GM18508 (cell line): ENCODE results near the gene RPS16.
"Not testable (repeated sequence)": the region's sequence is repeated elsewhere in the genome, so short reads cannot be mapped to it uniquely, and the experiment has no call there.

Experiments used
- ATAC-seq: cut with Tn5 transposase; IDR thresholded peaks from one replicate; pipeline ENCODE4 v1.9.1; 2021; ENCODE audit warnings: moderate number of reproducible peaks; ENCODE audit not compliant: insufficient read depth, unreplicated experiment

The RPS16 gene

DNA sequence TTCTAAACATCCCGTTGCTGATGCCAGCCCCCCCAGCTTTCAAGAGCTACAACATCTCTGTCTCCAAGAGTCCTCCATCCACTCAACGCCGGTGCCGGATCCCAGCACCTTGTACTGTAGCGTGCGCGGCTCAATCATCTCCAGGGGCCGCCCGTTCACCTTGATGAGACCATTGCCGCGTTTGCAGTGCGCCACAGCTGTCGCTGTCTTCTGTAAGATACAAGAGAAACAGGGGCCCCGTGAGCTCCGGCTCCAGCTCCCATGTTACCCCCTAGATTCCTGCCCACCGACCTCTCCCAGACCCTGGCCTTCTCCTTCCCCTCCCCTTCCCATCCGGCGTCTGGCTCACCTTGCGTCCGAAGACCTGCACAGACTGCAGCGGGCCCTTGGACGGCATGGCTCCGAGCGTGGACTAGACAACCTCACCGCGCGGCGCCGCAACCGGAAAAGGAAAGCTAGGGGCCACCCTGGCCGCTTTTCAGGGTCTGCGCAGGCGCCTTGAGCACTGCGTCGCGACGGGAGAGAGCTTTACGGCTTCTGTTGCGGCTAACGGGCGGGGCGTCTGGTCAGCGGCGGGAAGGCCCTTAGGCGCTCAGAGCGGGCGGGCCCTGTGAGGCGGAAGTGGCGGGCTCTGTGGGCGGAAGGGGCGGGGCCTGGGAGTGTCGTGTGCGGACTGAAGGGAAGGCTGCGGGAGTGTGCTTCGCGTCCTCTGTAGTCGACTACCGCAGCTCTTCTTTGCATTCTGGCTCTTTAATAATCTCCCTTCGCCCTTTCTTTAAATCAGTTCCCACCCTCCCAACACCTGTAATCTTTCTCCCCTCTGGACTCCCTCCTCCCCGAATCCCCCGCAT, at the start of gene RPS16:
TSS of gene RPS16 (minus strand) at position 451 of the 851 bp plus-strand sequence. CDS start at position 397, 54 bp downstream.
- ATAC-seq, result peak; percentile 40

DNA sequence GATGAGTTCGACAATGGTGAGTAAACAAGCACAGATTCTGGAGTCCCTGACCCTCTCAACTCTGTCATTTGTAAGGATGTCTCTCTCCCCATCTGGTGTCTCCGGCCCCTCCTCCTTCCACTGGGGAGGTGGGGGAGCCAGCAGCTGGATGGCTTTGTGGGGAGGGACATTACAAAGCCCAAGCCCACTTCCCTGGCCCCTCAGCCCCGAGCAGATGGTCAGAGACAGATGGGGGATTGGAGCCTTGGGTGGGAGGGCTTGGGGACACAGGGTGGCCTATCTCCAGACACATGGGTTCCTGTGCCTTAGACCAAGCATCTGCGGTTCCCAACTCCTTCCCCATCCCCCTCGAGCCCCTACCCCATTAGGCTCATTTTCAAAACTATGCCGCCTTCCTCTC, 47.4 kb upstream of the RPS16 start:
- no peak for ATAC-seq

DNA sequence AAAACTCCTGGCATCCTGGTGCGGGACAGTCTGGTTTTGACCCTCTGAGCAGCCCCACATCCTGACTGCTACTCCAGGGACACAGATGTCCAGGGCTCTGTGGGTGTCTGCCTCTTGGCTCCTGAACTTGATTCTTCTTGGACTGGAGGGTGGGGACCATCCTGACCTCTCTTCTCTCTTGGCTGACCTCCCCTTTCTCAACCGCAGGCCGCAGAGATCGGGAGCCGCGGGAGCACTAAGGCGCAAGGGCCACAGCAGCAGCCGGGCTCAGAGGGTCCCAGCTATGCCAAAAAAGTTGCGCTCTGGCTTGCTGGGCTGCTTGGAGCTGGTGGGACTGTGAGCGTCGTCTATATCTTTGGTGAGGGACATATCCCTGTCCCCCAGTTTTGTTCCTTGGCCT, 45.9 kb upstream of the RPS16 start:
- no peak for ATAC-seq

DNA sequence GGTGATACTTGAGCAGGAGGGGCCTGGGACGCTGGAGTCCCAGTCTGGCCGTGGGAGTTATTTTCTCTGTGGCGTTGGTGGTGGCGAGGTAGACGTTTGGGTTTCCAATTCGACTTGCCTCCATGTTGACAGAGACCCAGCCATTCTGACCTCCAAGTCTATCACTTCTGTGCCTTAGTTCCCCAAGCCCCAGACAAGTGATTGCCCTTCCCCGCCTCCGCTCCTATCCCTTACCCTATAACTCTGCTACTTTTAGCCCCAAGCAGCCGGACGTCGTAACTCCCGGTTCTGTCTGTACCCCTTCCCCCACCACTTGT, 45.4 kb upstream of the RPS16 start:
- ATAC-seq, result no peak

DNA sequence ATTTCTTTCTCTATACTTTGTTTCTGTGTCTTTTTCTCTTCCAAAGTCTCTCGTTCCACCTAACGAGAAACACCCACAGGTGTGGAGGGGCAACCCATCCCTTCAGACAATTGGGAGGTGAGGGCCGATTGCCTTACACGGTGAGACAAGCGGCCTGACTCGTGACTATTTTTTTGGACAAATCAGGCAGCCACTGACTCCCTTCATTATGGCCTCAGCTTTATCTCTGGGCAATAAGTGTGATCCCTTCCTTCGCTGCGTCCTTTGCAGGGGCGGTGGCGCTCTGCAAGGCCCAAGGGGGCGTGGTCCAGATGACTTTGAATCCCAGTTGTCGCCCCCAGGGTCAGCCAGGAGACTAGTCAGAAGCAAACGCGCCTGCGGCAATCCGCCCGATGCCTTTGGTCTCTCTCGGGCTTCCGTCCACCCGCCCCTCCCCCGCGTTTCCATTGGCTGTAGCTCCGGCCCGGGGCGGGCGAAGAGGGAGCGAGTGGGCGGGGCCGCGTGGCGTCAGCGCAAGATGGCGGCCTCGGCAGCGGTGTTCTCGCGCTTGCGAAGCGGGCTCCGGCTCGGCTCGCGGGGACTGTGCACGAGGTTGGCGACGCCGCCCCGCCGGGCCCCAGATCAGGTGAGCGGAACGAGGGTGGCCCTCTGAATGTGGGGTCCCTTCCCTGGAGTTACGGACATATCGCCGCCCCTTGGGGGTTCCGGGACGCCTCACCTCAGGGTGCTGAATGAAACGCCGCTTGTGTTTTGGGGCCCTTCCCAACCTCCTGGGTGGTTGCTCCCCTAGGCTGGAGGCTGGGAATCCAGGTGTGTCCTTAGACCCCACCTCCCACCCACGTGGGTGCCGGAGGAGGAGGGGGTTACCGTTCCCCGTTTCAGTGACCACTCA, 44.8 kb upstream of the RPS16 start, which contains the start of gene TIMM50:
TSS of gene TIMM50 (plus strand) at position 502 of the 892 bp plus-strand sequence. CDS start at position 518, 16 bp downstream.
- no peak for ATAC-seq

DNA sequence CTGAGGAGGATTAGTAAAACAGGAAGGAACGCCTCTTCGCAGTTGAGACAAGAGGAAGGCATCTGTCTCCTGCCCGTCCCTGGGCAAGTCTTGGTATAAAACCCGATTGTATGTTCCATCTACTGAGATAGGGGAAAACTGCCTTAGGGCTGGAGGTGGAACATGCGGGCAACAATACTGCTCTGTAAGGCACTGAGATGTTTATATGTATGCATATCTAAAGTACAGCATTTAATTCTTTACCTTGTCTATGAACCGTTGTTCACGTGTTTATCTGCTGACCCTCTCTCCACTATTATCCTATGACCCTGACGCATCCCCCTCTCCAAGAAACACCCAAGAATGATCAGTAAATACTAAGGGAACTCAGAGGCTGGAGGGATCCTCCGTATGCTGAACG, 44.2 kb upstream of the RPS16 start:
- no peak for ATAC-seq

DNA sequence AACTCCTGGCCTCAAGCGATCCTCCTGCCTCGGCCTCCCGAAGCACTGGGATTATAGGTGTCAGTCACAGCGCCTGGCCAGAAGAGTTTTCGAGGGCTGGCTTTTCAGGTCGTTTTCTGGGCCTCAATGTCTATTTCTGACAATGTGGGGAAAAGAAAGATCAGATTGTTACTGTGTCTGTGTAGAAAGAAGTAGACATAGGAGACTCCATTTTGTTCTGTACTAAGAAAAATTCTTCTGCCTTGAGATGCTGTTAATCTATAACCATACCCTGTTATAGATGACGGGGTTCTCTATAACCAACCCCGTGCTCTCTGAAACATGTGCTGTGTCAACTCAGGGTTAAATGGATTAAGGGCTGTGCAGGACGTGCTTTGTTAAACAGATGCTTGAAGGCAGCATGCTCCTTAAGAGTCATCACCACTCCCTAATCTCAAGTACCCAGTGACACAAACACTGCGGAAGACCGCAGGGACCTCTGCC, 43.6 kb upstream of the RPS16 start:
- ATAC-seq, result not testable (repeated sequence)

DNA sequence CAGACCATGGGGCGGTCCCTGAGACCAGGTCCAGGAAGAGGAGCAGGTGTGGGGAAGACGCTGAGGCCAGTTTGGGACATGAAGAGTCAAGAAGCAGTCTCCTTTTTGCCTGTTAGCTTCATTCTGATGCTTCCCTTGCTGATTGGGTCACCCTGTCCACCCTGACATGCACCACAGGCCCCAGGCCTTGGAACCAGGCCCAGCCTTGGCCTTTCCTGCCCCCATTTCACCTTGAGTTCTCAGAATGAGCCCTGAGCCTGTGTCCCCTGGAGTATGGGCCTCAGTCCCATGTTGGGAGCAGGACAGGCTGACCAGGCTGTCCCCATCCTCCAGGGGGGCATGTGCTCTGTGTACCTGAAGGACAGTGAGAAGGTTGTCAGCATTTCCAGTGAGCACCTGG, 40.0 kb upstream of the RPS16 start:
- no peak for ATAC-seq

DNA sequence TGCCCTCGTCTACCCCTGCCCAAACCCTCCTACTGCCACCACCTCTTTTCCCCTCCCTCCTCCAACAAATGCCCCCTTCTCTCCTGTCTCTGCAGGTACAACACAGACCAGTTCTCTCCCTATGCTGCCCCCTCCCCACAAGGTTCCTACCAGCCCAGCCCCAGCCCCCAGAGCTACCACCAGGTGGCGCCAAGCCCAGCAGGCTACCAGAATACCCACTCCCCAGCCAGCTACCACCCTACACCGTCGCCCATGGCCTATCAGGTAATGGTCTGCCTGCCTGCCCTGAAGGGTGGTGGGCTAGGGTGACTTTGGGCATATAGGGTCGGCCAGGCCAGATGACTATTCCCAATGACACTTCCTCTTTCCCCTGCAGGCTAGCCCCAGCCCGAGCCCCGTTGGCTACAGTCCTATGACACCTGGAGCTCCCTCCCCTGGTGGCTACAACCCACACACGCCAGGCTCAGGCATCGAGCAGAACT, 38.4 kb upstream of the RPS16 start:
- no peak for ATAC-seq

DNA sequence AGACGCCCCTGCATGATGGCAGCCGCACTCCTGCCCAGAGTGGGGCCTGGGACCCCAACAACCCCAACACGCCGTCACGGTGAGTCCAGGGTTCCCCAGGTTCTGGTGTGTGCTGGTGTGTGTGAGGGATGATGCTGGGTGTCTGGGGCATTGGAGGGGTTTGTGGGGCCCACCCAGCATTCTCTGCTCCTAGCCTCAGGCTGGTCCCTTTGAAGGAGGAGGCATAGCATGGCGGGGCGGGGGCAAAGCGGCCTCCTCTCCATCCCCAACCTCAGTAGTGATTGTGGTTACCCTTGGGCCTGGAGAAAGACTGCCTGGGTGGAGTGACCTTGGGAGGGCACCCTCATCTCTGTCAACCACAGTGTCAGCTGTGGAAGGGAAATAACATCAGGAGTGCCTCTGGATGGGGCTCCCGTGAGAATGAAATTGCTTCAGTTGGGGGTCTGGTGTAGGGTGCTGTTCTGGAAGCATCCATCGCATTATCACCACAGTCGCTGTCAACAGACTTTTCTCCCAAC, 37.8 kb upstream of the RPS16 start:
- ATAC-seq, result no peak

DNA sequence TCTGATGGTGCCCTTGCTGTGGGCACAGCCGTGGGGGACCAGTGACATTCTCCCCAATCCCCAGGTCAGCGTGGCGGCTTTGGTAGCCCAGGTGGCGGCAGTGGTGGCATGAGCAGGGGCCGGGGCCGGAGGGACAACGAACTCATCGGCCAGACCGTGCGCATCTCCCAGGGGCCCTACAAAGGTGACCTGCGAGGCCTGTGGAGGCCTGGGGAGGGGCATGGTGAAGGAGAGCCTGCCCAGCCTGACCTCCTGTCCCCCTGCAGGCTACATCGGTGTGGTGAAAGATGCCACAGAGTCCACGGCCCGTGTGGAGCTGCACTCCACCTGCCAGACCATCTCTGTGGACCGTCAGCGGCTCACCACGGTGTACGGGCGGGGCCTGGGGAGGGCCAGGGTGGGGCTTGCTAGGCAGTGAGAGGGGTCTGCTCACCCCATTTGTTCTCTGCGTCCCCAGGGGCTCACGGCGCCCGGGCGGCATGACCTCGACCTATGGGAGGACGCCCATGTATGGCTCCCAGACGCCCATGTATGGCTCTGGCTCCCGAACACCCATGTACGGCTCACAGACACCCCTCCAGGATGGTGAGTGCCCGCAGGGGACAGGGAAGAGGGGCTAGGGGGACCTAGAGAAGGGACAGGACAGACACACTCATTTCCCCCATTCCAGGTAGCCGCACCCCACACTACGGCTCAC, 37.1 kb upstream of the RPS16 start:
- ATAC-seq, result no peak

DNA sequence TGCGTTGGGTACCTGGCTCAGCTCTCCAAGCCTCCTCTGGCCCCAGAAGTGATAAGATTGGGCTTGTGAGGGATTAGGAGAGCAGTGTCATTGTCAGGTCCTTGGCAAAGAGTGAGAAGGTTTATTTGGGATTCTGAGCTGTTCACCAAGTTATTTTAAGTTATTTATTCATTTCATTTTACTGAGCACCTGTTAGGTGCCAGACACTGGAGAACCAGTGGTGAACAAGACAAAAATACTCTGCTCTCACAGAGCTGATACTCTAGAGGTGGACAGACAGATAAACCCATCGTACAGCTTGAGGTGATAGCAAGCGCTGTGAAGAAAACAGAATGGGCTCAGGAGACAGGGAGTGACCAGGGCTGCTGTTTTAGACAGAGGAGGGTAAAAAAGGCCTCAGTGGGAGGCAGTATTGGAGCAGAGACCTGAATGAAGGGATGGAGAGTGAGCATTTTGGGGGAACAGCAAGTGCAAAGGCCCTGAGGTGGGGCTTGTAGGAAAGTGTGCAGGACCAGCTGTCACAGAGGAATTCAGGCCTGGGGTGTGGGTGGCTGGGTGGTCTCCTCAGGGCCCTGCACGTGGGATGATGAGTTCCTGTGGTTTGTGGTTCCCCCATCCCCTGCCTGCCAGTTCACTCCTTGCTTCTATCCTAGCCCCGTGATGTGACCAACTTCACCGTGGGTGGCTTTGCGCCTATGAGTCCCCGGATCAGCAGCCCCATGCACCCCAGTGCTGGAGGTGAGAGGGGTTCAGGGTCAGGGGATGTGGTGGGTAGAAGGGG, 36.2 kb upstream of the RPS16 start:
- no peak for ATAC-seq

DNA sequence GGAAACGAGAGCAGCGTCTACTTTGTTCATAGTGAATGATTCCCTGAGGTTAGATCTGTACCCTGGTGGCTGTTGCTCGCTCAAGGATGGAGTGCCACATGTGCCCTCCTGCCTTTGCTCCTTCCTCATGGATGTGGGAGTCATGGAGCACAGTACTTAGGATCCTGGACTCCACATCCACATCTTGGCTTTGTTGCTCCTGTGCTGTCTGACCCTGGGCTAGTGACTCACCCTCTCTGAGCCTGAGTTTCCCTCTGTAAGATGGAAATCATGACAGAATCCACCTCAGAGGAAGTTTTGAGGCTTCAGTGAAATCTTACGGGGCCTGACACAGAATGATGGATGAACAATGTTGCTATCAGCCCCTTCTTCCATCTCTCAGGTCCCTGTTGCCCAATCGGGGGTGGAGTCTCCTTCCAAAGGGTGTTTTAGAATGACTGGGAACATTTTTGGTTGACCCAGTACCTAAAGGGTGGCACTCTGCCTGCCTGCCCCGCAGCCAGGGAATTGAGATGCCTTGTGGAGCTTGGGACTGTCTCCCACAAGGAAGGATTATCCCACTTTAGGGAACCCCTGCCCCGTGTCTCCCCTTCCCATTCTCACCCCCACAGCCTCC, 35.1 kb upstream of the RPS16 start:
- no peak for ATAC-seq

DNA sequence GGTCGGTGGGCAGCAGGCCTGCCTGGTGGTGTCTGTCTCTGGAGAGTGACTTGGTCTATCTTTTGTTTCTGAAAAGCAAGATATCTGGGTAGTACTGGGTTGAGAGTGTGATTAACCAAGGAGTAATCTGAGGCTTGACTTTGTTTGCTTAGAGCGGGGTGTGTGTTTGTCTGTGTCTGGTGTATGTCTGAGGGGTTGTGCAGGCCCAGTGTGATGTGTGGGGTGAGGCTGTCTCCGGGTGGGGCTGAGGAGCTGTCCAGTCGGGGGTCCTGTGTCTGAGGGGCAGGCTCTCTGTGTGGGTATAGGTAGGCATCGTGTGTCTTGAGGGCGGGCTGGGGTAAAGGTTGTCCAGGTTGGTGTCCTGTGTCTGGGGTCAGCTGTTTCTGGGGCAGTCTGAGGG, 33.8 kb upstream of the RPS16 start:
- ATAC-seq, result no peak

DNA sequence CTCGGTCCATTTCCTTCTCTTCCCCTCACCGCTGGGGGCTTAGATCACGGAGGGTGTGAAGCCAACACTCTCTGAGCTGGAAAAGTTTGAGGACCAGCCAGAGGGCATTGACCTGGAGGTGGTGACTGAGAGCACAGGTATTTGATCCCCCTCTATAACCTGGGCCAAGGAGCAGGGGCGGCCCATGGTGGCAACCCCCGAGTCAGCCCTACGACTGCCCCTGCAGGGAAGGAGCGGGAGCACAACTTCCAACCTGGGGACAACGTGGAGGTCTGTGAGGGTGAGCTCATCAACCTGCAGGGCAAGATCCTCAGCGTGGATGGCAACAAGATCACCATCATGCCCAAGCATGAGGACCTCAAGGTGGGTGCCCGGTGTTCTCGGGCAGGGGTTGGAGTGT, 33.3 kb upstream of the RPS16 start:
- no peak for ATAC-seq

DNA sequence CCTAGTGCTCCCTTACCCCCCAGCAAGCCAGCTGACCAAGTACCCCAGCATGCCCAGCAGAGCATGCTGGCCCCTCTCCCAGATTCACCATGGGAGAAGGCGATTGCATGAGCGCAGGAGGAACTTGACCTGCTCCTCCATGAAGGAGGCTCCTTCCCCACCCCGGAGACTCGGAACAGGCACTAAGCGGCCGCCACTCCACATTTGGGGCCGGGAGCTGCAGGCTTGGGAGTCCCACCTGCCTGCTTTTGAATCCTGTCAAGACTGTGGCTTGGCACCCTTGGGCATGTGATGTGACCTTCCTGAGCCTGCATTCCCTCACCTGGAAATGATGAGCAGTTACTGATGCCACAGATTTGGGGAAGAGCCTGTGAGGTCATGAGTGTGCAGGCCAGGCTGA, 32.2 kb upstream of the RPS16 start:
- no peak for ATAC-seq

DNA sequence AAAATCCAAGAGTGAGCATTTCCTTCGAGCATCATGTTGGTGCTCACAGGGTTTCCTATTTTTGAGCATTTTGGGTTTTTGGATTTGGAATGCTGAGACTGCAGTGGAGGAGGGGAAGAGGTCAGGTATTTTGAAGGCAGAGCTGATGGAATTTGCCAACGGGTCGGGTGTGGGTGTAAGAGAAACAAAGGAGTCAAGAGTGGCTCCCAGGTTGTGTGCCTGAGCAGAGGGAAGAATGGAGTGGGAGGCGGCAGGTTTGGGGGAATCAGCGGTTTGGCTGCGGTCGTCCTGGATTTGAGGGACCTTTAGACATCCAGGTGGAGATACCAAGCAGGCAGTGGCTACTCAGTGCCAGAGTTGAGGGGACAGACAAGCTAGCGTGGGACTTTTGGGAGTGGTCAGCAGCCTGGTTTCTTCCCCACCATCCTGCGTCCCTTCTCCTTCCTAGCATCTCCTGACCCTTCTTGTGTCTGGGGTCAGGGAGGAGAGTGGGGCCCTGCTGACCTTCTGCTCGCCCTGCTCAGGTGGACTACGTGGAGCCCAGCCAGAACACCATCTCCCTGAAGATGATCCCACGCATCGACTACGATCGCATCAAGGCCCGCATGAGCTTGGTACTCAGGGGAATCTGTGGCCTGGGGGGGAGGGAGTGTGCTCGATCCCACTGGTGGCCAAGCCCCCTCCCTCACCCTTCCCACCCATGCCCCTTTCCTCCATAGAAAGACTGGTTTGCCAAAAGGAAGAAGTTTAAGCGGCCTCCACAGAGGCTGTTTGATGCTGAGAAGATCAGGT, 30.4 kb upstream of the RPS16 start:
- ATAC-seq, result no peak

DNA sequence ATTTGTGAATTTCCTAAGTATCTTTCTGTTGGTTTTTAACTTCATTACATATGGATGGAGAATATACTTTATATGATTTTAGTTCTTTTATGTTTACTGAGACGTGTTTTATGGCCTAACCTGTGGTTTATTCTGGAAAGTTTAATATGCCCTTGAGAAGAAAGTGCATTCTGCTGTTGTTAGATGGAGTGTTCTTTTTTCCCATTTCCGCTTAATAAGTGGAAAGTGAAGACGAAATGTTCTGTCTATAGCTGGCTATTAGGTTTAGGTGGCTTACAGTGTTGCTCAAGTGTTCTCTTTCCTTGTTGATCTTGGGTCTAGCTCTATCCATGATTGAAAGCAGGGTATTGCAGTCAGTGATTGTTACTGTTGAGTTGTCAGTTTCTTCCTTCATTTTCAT, 27.7 kb upstream of the RPS16 start:
- no peak for ATAC-seq
